ENCODE data around the gene ZNG1C.
"Not testable (repeated sequence)": the region's sequence is repeated elsewhere in the genome, so short reads cannot be mapped to it uniquely, and the experiment has no call there.

The ZNG1C gene

DNA sequence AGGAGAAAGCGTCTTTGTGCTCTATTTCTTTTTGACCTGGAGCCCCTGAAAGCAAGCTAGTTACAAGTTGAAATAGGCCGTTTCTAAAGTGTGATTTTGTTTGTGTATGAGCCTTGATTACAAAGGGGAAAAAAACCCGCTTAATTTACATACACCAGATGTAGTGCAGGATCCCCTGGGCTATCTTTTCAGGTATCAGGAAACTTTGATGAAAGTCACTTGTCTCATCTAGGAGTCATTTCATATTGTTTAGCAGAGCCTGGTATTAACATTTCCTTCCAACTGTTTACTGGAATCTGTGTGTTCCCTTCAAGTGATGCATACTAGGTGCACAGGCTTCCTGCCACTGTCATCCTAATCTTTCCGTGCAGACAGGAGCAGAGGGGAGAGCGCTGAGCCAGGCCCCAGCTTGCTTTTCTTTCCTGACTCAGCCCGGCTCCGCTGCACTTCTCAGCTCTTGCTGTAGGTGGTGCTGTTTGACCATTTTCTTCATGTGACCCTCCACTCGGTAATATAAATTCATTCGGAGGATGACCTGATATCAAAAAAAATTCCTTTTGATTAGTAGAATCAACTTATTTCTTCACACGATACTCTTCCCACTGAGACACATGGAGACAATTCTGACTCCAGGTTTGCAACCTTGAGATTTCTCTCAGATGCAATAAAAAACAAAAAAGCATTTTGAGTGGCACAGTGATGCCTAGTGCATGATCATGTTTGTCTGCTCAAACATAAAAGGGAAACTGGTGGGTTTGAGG, 100.7 kb downstream of the ZNG1C start:
- in situ Hi-C loops (cut with MboI; ENCODE audit: low sequenced_read_pairs) = not testable (repeated sequence)

DNA sequence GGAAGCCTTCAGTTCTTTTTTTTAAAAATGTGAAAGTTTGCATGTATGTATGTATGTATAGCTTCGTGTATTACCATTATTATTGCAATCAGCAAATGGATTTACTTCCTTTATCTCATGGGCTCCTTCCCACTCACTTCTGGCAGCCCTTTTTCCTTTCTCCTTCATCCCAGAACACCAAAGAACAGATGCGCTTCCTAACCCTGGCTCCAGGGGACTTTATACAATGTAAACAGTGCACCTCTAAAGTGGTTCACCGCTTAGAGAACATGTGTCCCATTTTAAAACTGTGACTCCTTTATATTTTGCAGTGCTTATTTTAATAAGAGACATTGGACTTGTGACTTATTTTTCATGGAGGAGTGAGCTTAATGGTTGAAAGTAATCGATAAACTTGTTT, 101.5 kb downstream of the ZNG1C start:
- in situ Hi-C loops (cut with MboI; ENCODE audit: low sequenced_read_pairs) = not testable (repeated sequence)

DNA sequence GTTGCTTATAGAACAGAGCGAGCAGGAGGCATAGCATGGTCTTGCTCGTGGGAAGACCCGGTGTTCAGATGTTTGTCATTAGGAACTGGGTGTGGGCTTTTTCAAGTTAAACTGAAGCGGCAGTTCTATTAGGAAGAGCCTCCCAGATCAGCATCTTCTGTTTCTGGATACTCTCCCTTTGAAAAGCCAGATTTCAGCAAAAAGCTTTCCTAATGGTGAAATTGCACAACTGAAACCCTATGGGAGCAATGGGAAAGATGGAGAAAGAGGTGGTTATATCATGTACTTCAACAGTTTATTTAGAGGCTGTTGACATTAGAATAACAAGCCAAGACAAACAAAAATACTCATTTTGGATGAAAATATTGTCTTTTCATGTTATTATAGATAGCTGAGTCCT, 102.2 kb downstream of the ZNG1C start:
- in situ Hi-C loops (cut with MboI; ENCODE audit: low sequenced_read_pairs) = not testable (repeated sequence)

Measured in HL-60/S4 treated with phorbol 12-myristate 13-acetate at 8.2 ng/mL for 4 days and 3 days (cell line).